ENCODE measurements around the gene ELF4. TPM values are rescaled to one million over a fixed set of nuclear protein-coding genes. Genes with fewer than 3 reads are reported as not detected.

The ELF4 gene
- total and polyA plus RNA-seq, 2 of the 13 experiments (the other 11 are each of a cell fraction or from before 2014, with no cell fraction given): 1.3 to 2.6 TPM

DNA sequence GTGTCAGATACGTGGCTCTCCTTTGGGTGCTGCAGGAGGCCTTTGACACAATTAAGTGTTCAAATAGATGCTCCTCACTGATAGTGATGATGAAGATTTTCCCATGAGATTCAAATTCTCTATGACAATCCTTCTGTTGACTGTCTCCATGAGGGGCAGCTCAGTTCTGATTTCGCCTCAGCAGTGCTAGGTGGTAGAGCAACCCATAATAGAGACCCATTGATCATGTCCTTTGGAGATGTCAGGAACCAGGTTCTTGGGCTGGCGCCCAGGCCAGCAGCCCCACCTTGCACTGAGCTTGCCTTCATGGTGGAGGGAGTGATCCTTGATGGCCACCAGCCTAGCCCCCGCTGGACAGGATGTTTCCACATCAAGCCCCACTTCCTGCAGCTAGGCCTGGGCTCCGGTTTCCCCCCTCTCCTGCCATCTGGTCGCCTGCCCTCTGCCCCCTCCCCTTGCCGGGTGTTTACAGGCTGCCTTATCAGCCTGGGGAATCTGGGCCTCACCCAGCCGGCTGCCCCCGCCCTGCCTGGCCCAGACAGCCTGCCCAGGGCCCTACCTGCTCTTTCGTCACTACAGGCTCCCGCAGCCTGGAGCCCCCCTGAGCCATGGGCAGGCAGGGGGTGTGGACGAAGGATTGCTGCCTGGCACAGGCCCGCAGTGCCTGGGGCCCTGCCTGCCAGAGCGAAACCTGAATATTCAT, 12.6 kb downstream of the ELF4 start (continued):
- TF ChIP-seq ZNF749 (CRISPR knock-in tag; IDR thresholded peaks at IDR 0.05; ENCODE audit: borderline replicate concordance) (no peak), SOX5 (CRISPR knock-in tag; IDR thresholded peaks at IDR 0.05; ENCODE audit: borderline replicate concordance) (peak; percentile 15; the same call in 1 of the 2 replicates), FOXJ3 (CRISPR knock-in tag; IDR thresholded peaks at IDR 0.05; ENCODE audit: borderline replicate concordance) (no peak), MXD4 (CRISPR knock-in tag; IDR thresholded peaks at IDR 0.05) (no peak), EED (CRISPR knock-in tag; IDR thresholded peaks at IDR 0.05) (no peak), ZNF33A (CRISPR knock-in tag; IDR thresholded peaks at IDR 0.05; ENCODE audit: borderline replicate concordance) (no peak), KDM6A (CRISPR knock-in tag; IDR thresholded peaks at IDR 0.05; ENCODE audit: low read depth) (no peak), TAF15 (IDR thresholded peaks at IDR 0.05; ENCODE audit: low read depth, low read length, poor library complexity, severe bottlenecking) (no peak), MXI1 (IDR thresholded peaks at IDR 0.05; ENCODE audit: borderline replicate concordance, low read depth, low read length) (no peak), CEBPB (IDR thresholded peaks at IDR 0.05; ENCODE audit: borderline replicate concordance, low read depth, low read length) (no peak), HOXA5 (CRISPR knock-in tag; IDR thresholded peaks at IDR 0.05) (no peak), CCAR2 (optimal IDR thresholded peaks at IDR 0.05; ENCODE audit: low read depth, low read length) (no peak)
- TF ChIP-seq, protein P1, sequence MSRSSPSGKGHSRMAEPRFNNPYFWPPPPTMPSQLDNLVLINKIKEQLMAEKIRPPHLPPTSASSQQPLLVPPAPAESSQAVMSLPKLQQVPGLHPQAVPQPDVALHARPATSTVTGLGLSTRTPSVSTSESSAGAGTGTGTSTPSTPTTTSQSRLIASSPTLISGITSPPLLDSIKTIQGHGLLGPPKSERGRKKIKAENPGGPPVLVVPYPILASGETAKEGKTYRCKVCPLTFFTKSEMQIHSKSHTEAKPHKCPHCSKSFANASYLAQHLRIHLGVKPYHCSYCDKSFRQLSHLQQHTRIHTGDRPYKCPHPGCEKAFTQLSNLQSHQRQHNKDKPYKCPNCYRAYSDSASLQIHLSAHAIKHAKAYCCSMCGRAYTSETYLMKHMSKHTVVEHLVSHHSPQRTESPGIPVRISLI (CRISPR knock-in tag; IDR thresholded peaks at IDR 0.05; ENCODE audit: borderline replicate concordance): no peak
- TF ChIP-seq, protein P2, sequence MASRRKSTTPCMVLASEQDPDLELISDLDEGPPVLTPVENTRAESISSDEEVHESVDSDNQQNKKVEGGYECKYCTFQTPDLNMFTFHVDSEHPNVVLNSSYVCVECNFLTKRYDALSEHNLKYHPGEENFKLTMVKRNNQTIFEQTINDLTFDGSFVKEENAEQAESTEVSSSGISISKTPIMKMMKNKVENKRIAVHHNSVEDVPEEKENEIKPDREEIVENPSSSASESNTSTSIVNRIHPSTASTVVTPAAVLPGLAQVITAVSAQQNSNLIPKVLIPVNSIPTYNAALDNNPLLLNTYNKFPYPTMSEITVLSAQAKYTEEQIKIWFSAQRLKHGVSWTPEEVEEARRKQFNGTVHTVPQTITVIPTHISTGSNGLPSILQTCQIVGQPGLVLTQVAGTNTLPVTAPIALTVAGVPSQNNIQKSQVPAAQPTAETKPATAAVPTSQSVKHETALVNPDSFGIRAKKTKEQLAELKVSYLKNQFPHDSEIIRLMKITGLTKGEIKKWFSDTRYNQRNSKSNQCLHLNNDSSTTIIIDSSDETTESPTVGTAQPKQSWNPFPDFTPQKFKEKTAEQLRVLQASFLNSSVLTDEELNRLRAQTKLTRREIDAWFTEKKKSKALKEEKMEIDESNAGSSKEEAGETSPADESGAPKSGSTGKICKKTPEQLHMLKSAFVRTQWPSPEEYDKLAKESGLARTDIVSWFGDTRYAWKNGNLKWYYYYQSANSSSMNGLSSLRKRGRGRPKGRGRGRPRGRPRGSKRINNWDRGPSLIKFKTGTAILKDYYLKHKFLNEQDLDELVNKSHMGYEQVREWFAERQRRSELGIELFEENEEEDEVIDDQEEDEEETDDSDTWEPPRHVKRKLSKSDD (CRISPR knock-in tag; IDR thresholded peaks at IDR 0.05; ENCODE audit: low read depth): no peak
- TF ChIP-seq, protein P3, sequence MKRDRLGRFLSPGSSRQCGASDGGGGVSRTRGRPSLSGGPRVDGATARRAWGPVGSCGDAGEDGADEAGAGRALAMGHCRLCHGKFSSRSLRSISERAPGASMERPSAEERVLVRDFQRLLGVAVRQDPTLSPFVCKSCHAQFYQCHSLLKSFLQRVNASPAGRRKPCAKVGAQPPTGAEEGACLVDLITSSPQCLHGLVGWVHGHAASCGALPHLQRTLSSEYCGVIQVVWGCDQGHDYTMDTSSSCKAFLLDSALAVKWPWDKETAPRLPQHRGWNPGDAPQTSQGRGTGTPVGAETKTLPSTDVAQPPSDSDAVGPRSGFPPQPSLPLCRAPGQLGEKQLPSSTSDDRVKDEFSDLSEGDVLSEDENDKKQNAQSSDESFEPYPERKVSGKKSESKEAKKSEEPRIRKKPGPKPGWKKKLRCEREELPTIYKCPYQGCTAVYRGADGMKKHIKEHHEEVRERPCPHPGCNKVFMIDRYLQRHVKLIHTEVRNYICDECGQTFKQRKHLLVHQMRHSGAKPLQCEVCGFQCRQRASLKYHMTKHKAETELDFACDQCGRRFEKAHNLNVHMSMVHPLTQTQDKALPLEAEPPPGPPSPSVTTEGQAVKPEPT (CRISPR knock-in tag; IDR thresholded peaks at IDR 0.05; ENCODE audit: low read depth): no peak
- TF ChIP-seq, protein P4, sequence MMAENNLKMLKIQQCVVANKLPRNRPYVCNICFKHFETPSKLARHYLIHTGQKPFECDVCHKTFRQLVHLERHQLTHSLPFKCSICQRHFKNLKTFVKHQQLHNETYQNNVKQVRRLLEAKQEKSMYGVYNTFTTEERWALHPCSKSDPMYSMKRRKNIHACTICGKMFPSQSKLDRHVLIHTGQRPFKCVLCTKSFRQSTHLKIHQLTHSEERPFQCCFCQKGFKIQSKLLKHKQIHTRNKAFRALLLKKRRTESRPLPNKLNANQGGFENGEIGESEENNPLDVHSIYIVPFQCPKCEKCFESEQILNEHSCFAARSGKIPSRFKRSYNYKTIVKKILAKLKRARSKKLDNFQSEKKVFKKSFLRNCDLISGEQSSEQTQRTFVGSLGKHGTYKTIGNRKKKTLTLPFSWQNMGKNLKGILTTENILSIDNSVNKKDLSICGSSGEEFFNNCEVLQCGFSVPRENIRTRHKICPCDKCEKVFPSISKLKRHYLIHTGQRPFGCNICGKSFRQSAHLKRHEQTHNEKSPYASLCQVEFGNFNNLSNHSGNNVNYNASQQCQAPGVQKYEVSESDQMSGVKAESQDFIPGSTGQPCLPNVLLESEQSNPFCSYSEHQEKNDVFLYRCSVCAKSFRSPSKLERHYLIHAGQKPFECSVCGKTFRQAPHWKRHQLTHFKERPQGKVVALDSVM (CRISPR knock-in tag; IDR thresholded peaks at IDR 0.05): no peak

All from HepG2 (cell line).